ENCODE results near the gene ARIH2. TPM values are rescaled to one million over a fixed set of nuclear protein-coding genes. Genes with fewer than 3 reads are reported as not detected.
"Not testable (repeated sequence)": the region's sequence is repeated elsewhere in the genome, so short reads cannot be mapped to it uniquely, and the experiment has no call there.

ARIH2 gene
- total RNA-seq, 1 experiment from 2014 or later, result 122 TPM

- Mint-ChIP-seq H3K36me3 (ENCODE audit: insufficient read depth in 1 of 3, low read depth in 3 of 3) (peaks cover 9 to 35% (median 33%) of the 10 kb centered on the region in 3 experiments), H3K4me3 (peak overlapping the region; percentile 99 to 100), H3K27me3 (ENCODE audit: low read depth) (no peaks in the 10 kb centered on the region; the same call in 1 of the 2 replicates), H3K9me3 (no peaks in the 10 kb centered on the region; a peak in 1 of 5 replicates), H3K4me1 (peaks cover 12 to 13% of the 10 kb centered on the region in 2 experiments), H3K27ac (peak overlapping the region; percentile 99 to 100 (median 100))
- Histone ChIP-seq H2BK5ac (ENCODE audit: insufficient read length, low read length) (no peak overlapping the region), H3K23ac (ENCODE audit: insufficient read length, low read depth, low read length) (no peak overlapping the region), H3T11ph (ENCODE audit: low read length) (no peak overlapping the region), H3K18ac (ENCODE audit: insufficient read length, low read depth, low read length) (peak overlapping the region; percentile 97), H2BK15ac (ENCODE audit: low read depth, low read length) (no peak overlapping the region), H2BK20ac (ENCODE audit: low read depth, low read length, poor library complexity, severe bottlenecking) (no peak overlapping the region), H4K8ac (replicated peaks; ENCODE audit: insufficient read length, low read depth, low read length) (no peak overlapping the region), H3K23me2 (ENCODE audit: insufficient read length, low read depth, low read length, poor library complexity, severe bottlenecking) (peaks cover 13% of the 10 kb centered on the region), H3K79me1 (ENCODE audit: insufficient read depth, low read depth, low read length, poor library complexity, severe bottlenecking) (no peaks in the 10 kb centered on the region), H4K91ac (ENCODE audit: insufficient read length, low read depth, low read length) (no peak overlapping the region), H3K9me3 (ENCODE audit: control insufficient read depth, low read depth, low read length) (no peaks in the 10 kb centered on the region), H2AFZ (ENCODE audit: low read length) (no peak overlapping the region), H2AK5ac (ENCODE audit: insufficient read length, low read length) (no peak overlapping the region), H4K5ac (ENCODE audit: insufficient read length, low read depth, low read length) (peak overlapping the region; percentile 66), H3K4me2 (ENCODE audit: insufficient read depth, insufficient read length, low read length) (peak overlapping the region; percentile 78), H3K56ac (ENCODE audit: insufficient read length, low read depth, low read length) (no peak overlapping the region), H3K27ac (ENCODE audit: insufficient read length, low read depth, low read length) (no peak overlapping the region), H3K27me3 (ENCODE audit: insufficient read depth, low read length) (no peaks in the 10 kb centered on the region), H2BK120ac (ENCODE audit: low read depth, low read length, poor library complexity, severe bottlenecking) (peak overlapping the region; percentile 10), H3K4ac (ENCODE audit: low read depth, low read length) (no peak overlapping the region; the same call in 1 of the 2 replicates), H2BK12ac (ENCODE audit: insufficient read length, low read depth, low read length) (no peak overlapping the region), H3K9ac (ENCODE audit: extremely low read depth, insufficient read length, low read length) (peak overlapping the region; percentile 83), H3K4me1 (ENCODE audit: insufficient read depth, low read length) (no peaks in the 10 kb centered on the region; the same call in 1 of the 2 replicates), H3K79me2 (ENCODE audit: insufficient read depth, low read length) (peaks cover 10% of the 10 kb centered on the region; the same call in 1 of the 2 replicates), H3K14ac (ENCODE audit: insufficient read depth, low read length) (peak overlapping the region; percentile 94), H4K20me1 (ENCODE audit: control insufficient read depth, insufficient read depth, insufficient read length) (no peaks in the 10 kb centered on the region)
- WGBS (ENCODE audit: extremely low coverage, insufficient read length, low lambda C conversion rate), result no CpG with 5 or more reads among the region's 41 CpGs
- TF ChIP-seq CTCF (conservative IDR thresholded peaks at IDR 0.05), result no peak; the same call in 2 of the 3 replicates
- peak; percentile 94 for DNase-seq
These were observed 89.3 kb downstream of the ARIH2 start for GRCh38 chr3:49007771-49008528.

DNA sequence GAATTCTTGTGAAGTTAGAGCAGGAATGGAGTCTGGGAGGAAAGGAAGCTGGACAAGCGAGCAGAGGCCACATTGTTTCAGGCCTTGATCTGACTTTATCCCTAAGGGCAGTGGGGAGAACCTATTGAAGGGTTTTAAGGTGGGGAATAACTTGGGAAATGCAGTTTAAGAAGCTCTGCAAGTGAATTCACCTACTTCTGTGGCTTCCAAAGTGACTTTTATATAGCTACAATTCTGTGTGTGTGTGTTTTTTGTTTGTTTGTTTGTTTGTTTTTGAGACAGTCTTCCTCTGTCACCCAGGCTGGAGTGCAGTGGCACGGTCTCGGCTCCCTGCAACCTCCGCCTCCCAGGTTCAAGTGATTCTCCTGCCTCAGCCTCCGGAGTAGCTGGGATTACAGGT, 90.0 kb downstream of the ARIH2 start:
- H3K18ac ChIP-seq (ENCODE audit: insufficient read length, low read depth, low read length); H4K8ac ChIP-seq (replicated peaks; ENCODE audit: insufficient read length, low read depth, low read length); H3T11ph ChIP-seq (ENCODE audit: low read length); H3K9me3 Mint-ChIP-seq; H3K27me3 Mint-ChIP-seq (ENCODE audit: low read depth); H3K27ac ChIP-seq (ENCODE audit: insufficient read length, low read depth, low read length); H3K56ac ChIP-seq (ENCODE audit: insufficient read length, low read depth, low read length); H2BK5ac ChIP-seq (ENCODE audit: insufficient read length, low read length); H2AFZ ChIP-seq (ENCODE audit: low read length); H3K9me3 ChIP-seq (ENCODE audit: control insufficient read depth, low read depth, low read length); H4K5ac ChIP-seq (ENCODE audit: insufficient read length, low read depth, low read length); H2BK15ac ChIP-seq (ENCODE audit: low read depth, low read length); H2BK12ac ChIP-seq (ENCODE audit: insufficient read length, low read depth, low read length); DNase-seq; H2BK20ac ChIP-seq (ENCODE audit: low read depth, low read length, poor library complexity, severe bottlenecking); H3K4me1 ChIP-seq (ENCODE audit: insufficient read depth, low read length); H3K23ac ChIP-seq (ENCODE audit: insufficient read length, low read depth, low read length); H4K20me1 ChIP-seq (ENCODE audit: control insufficient read depth, insufficient read depth, insufficient read length); H3K27me3 ChIP-seq (ENCODE audit: insufficient read depth, low read length); H2AK5ac ChIP-seq (ENCODE audit: insufficient read length, low read length); H3K14ac ChIP-seq (ENCODE audit: insufficient read depth, low read length); H2BK120ac ChIP-seq (ENCODE audit: low read depth, low read length, poor library complexity, severe bottlenecking); H4K91ac ChIP-seq (ENCODE audit: insufficient read length, low read depth, low read length); H3K79me1 ChIP-seq (ENCODE audit: insufficient read depth, low read depth, low read length, poor library complexity, severe bottlenecking); H3K4ac ChIP-seq (ENCODE audit: low read depth, low read length): not testable (repeated sequence)
- no CpG with 5 or more reads among the region's 5 CpGs for WGBS (ENCODE audit: extremely low coverage, insufficient read length, low lambda C conversion rate)
- Histone ChIP-seq H3K4me2 (ENCODE audit: insufficient read depth, insufficient read length, low read length) (peak overlapping the region; percentile 52), H3K23me2 (ENCODE audit: insufficient read length, low read depth, low read length, poor library complexity, severe bottlenecking) (peaks cover 13% of the 10 kb centered on the region), H3K9ac (ENCODE audit: extremely low read depth, insufficient read length, low read length) (peak overlapping the region; percentile 5), H3K79me2 (ENCODE audit: insufficient read depth, low read length) (peaks cover 10% of the 10 kb centered on the region; the same call in 1 of the 2 replicates)
- H3K4me1 Mint-ChIP-seq, result peaks cover 12 to 13% of the 10 kb centered on the region in 2 experiments
- H3K27ac Mint-ChIP-seq, result peak overlapping the region; percentile 42 to 100 (median 88); a peak in 5 of 7 replicates
- peaks cover 9 to 41% (median 40%) of the 10 kb centered on the region in 3 experiments for H3K36me3 Mint-ChIP-seq (ENCODE audit: insufficient read depth in 1 of 3, low read depth in 3 of 3)
- H3K4me3 Mint-ChIP-seq, result peak overlapping the region; percentile 99 to 100
